WTC11 (cell line): ENCODE data around the gene DPY30. TPM values are rescaled to one million over a fixed set of nuclear protein-coding genes. Genes with fewer than 3 reads are reported as not detected.

Experiments used
- ATAC-seq: fragments of 200-7000 bp; cut with Tn5 transposase; 2 replicates; pipeline ENCODE4 v1.10.0; 2021; ENCODE audit warnings: mild to moderate bottlenecking, moderate library complexity
- CTCF ChIA-PET: fragments of 300-600 bp; sonication (Branson Sonifier 250); formaldehyde crosslinking; loops from one replicate; lab custom pipeline; 2021; ENCODE audit warnings: antibody characterized with exemption; lab: Charles Lee
- POLR2A ChIA-PET: fragments of 350-600 bp; sonication (Branson Sonifier 250); formaldehyde crosslinking; loops from one replicate; lab custom pipeline; 2021; ENCODE audit warnings: antibody characterized with exemption; lab: Charles Lee
- DNase-seq: peaks from one replicate; pipeline ENCODE4 v3.0.0; 2021; ENCODE audit warnings: low spot score
- H3K27ac Mint-ChIP-seq: 2 replicates; pipeline ENCODE4 v1.8.0; 2021; ENCODE audit warnings: mixed read lengths
- H3K27me3 Mint-ChIP-seq: 2 replicates; pipeline ENCODE4 v1.8.0; 2021; ENCODE audit warnings: low read depth, mild to moderate bottlenecking, moderate library complexity, mixed read lengths
- H3K36me3 Mint-ChIP-seq: 2 replicates; pipeline ENCODE4 v1.8.0; 2021; ENCODE audit warnings: mixed read lengths
- H3K4me1 Mint-ChIP-seq: 2 replicates; pipeline ENCODE4 v1.8.0; 2022; ENCODE audit warnings: mixed read lengths
- H3K4me3 Mint-ChIP-seq: 2 replicates; pipeline ENCODE4 v1.8.0; 2021; ENCODE audit warnings: mild to moderate bottlenecking, moderate library complexity, mixed read lengths
- H3K9me3 Mint-ChIP-seq: 2 replicates; pipeline ENCODE4 v1.8.0; 2021; ENCODE audit warnings: mixed read lengths
- AR ChIP-seq: fragments of 250-450 bp; sonication (Bioruptor Pico); IDR thresholded peaks from 2 replicates; pipeline ENCODE4 v1.9.0; 2021; ENCODE audit warnings: mild to moderate bottlenecking
- EMX1 ChIP-seq: fragments of 250-450 bp; sonication (Bioruptor Pico); IDR thresholded peaks from 2 replicates; pipeline ENCODE4 v1.8.0; 2021; ENCODE audit warnings: mild to moderate bottlenecking
- FOXJ3 ChIP-seq: sonication (generic); formaldehyde crosslinking; IDR thresholded peaks from 2 replicates; pipeline ENCODE4 v1.9.0; 2021; ENCODE audit warnings: missing genetic modification reagents, mild to moderate bottlenecking, borderline replicate concordance
- GABPB1 ChIP-seq: sonication (generic); formaldehyde crosslinking; IDR thresholded peaks from 2 replicates; pipeline ENCODE4 v1.8.1; 2023; ENCODE audit warnings: mild to moderate bottlenecking, missing genetic modification reagents
- JUN ChIP-seq: sonication (generic); formaldehyde crosslinking; IDR thresholded peaks from 2 replicates; pipeline ENCODE4 v1.8.0; 2023; ENCODE audit warnings: mild to moderate bottlenecking, missing genetic modification reagents
- MXD4 ChIP-seq: fragments of 250-450 bp; sonication (Bioruptor Pico); IDR thresholded peaks from 2 replicates; pipeline ENCODE4 v1.8.0; 2021; ENCODE audit warnings: mild to moderate bottlenecking, moderate library complexity, borderline replicate concordance
- NFATC4 ChIP-seq: fragments of 250-450 bp; sonication (Bioruptor Pico); IDR thresholded peaks from 2 replicates; pipeline ENCODE4 v1.9.0; 2021; ENCODE audit warnings: mild to moderate bottlenecking
- NFE2L1 ChIP-seq: sonication (generic); formaldehyde crosslinking; IDR thresholded peaks from 2 replicates; pipeline ENCODE4 v1.8.1; 2023; ENCODE audit warnings: missing genetic modification reagents
- NR1H2 ChIP-seq: sonication (generic); formaldehyde crosslinking; IDR thresholded peaks from 2 replicates; pipeline ENCODE4 v1.9.0; 2021; ENCODE audit warnings: mild to moderate bottlenecking, moderate library complexity, missing genetic modification reagents
- NR2C2 ChIP-seq: sonication (generic); formaldehyde crosslinking; IDR thresholded peaks from 2 replicates; pipeline ENCODE4 v1.8.0; 2022; ENCODE audit warnings: mild to moderate bottlenecking, missing genetic modification reagents
- RORB ChIP-seq: fragments of 250-450 bp; sonication (Bioruptor Pico); IDR thresholded peaks from 2 replicates; pipeline ENCODE4 v1.9.0; 2021; ENCODE audit warnings: mild to moderate bottlenecking
- ZNF121 ChIP-seq: sonication (generic); formaldehyde crosslinking; IDR thresholded peaks from 2 replicates; pipeline ENCODE4 v1.8.0; 2023; ENCODE audit warnings: missing genetic modification reagents
- ZNF138 ChIP-seq: sonication (generic); formaldehyde crosslinking; conservative IDR thresholded peaks from 2 replicates; pipeline ENCODE4 v1.8.1; 2022; ENCODE audit warnings: mild to moderate bottlenecking, moderate library complexity, missing genetic modification reagents
- ZNF219 ChIP-seq: sonication (generic); formaldehyde crosslinking; IDR thresholded peaks from 2 replicates; pipeline ENCODE4 v1.8.0; 2023; ENCODE audit warnings: missing genetic modification reagents, mild to moderate bottlenecking, borderline replicate concordance
- ZNF232 ChIP-seq: sonication (generic); formaldehyde crosslinking; IDR thresholded peaks from 2 replicates; pipeline ENCODE4 v1.8.0; 2022; ENCODE audit warnings: mild to moderate bottlenecking, missing genetic modification reagents
- ZNF416 ChIP-seq: fragments of 250-450 bp; sonication (Bioruptor Pico); IDR thresholded peaks from 2 replicates; pipeline ENCODE4 v1.9.0; 2021; ENCODE audit warnings: mild to moderate bottlenecking, inconsistent platforms
- ZNF671 ChIP-seq: fragments of 250-450 bp; sonication (Bioruptor Pico); IDR thresholded peaks from 2 replicates; pipeline ENCODE4 v1.8.0; 2021; ENCODE audit warnings: mild to moderate bottlenecking
- total RNA-seq: library from RNA; stranded (reverse); gene quantifications from 3 replicates; pipeline ENCODE4 v1.2.3, GENCODE V29; 2021
- TF ChIP-seq, protein P1 (sequence below): sonication (generic); formaldehyde crosslinking; IDR thresholded peaks from 2 replicates; pipeline ENCODE4 v1.8.0; 2023; ENCODE audit warnings: missing genetic modification reagents, mild to moderate bottlenecking, borderline replicate concordance
- TF ChIP-seq, protein P2 (sequence below): fragments of 250-450 bp; sonication (Bioruptor Pico); IDR thresholded peaks from 2 replicates; pipeline ENCODE4 v1.9.0; 2021; ENCODE audit warnings: mild to moderate bottlenecking
- TF ChIP-seq, protein P3 (sequence below): sonication (generic); formaldehyde crosslinking; IDR thresholded peaks from 2 replicates; pipeline ENCODE4 v1.8.0; 2022; ENCODE audit warnings: mild to moderate bottlenecking, missing genetic modification reagents
- TF ChIP-seq, protein P4 (sequence below): sonication (generic); formaldehyde crosslinking; conservative IDR thresholded peaks from 2 replicates; pipeline ENCODE4 v1.8.1; 2022; ENCODE audit warnings: mild to moderate bottlenecking, missing genetic modification reagents
- TF ChIP-seq, protein P5 (sequence below): sonication (generic); formaldehyde crosslinking; IDR thresholded peaks from 2 replicates; pipeline ENCODE4 v1.8.0; 2022; ENCODE audit warnings: mild to moderate bottlenecking, missing genetic modification reagents
- TF ChIP-seq, protein P6 (sequence below): sonication (generic); formaldehyde crosslinking; IDR thresholded peaks from 2 replicates; pipeline ENCODE4 v1.8.1; 2023; ENCODE audit warnings: mild to moderate bottlenecking, missing genetic modification reagents

DPY30 gene
- total RNA-seq, 1 experiment from 2014 or later: 116 TPM

GRCh38 chr2:31987454-31988220, 52.0 kb downstream of the DPY30 start (continued):
- TF ChIP-seq, protein P1, sequence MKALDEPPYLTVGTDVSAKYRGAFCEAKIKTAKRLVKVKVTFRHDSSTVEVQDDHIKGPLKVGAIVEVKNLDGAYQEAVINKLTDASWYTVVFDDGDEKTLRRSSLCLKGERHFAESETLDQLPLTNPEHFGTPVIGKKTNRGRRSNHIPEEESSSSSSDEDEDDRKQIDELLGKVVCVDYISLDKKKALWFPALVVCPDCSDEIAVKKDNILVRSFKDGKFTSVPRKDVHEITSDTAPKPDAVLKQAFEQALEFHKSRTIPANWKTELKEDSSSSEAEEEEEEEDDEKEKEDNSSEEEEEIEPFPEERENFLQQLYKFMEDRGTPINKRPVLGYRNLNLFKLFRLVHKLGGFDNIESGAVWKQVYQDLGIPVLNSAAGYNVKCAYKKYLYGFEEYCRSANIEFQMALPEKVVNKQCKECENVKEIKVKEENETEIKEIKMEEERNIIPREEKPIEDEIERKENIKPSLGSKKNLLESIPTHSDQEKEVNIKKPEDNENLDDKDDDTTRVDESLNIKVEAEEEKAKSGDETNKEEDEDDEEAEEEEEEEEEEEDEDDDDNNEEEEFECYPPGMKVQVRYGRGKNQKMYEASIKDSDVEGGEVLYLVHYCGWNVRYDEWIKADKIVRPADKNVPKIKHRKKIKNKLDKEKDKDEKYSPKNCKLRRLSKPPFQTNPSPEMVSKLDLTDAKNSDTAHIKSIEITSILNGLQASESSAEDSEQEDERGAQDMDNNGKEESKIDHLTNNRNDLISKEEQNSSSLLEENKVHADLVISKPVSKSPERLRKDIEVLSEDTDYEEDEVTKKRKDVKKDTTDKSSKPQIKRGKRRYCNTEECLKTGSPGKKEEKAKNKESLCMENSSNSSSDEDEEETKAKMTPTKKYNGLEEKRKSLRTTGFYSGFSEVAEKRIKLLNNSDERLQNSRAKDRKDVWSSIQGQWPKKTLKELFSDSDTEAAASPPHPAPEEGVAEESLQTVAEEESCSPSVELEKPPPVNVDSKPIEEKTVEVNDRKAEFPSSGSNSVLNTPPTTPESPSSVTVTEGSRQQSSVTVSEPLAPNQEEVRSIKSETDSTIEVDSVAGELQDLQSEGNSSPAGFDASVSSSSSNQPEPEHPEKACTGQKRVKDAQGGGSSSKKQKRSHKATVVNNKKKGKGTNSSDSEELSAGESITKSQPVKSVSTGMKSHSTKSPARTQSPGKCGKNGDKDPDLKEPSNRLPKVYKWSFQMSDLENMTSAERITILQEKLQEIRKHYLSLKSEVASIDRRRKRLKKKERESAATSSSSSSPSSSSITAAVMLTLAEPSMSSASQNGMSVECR: no peak
- no peak for TF ChIP-seq JUN (CRISPR knock-in tag)
- TF ChIP-seq, protein P2, sequence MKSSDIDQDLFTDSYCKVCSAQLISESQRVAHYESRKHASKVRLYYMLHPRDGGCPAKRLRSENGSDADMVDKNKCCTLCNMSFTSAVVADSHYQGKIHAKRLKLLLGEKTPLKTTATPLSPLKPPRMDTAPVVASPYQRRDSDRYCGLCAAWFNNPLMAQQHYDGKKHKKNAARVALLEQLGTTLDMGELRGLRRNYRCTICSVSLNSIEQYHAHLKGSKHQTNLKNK: no peak

GRCh38 chr2:31986906-31987305, 52.7 kb downstream of the DPY30 start:
- no peak for ATAC-seq
- DNase-seq: no peak
- Mint-ChIP-seq H3K4me1 (peaks cover 10% of the 10 kb centered on the region), H3K27ac (no peak overlapping the region; the same call in 1 of the 2 replicates), H3K36me3 (no peaks in the 10 kb centered on the region), H3K4me3 (no peak overlapping the region), H3K27me3 (no peaks in the 10 kb centered on the region), H3K9me3 (no peaks in the 10 kb centered on the region)
- TF ChIP-seq NFE2L1 (CRISPR knock-in tag) (no peak), MXD4 (CRISPR knock-in tag) (no peak), ZNF671 (CRISPR knock-in tag) (no peak), NFATC4 (CRISPR knock-in tag) (no peak), GABPB1 (CRISPR knock-in tag) (no peak)
- TF ChIP-seq, protein P3, sequence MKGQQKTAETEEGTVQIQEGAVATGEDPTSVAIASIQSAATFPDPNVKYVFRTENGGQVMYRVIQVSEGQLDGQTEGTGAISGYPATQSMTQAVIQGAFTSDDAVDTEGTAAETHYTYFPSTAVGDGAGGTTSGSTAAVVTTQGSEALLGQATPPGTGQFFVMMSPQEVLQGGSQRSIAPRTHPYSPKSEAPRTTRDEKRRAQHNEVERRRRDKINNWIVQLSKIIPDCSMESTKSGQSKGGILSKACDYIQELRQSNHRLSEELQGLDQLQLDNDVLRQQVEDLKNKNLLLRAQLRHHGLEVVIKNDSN (CRISPR knock-in tag): no peak
- TF ChIP-seq, protein P4, sequence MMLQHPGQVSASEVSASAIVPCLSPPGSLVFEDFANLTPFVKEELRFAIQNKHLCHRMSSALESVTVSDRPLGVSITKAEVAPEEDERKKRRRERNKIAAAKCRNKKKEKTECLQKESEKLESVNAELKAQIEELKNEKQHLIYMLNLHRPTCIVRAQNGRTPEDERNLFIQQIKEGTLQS (CRISPR knock-in tag): no peak
- TF ChIP-seq, protein P5, sequence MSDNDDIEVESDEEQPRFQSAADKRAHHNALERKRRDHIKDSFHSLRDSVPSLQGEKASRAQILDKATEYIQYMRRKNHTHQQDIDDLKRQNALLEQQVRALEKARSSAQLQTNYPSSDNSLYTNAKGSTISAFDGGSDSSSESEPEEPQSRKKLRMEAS (CRISPR knock-in tag): no peak
- ChIA-PET POLR2A (no interaction called here), CTCF (no interaction called here)

DNA sequence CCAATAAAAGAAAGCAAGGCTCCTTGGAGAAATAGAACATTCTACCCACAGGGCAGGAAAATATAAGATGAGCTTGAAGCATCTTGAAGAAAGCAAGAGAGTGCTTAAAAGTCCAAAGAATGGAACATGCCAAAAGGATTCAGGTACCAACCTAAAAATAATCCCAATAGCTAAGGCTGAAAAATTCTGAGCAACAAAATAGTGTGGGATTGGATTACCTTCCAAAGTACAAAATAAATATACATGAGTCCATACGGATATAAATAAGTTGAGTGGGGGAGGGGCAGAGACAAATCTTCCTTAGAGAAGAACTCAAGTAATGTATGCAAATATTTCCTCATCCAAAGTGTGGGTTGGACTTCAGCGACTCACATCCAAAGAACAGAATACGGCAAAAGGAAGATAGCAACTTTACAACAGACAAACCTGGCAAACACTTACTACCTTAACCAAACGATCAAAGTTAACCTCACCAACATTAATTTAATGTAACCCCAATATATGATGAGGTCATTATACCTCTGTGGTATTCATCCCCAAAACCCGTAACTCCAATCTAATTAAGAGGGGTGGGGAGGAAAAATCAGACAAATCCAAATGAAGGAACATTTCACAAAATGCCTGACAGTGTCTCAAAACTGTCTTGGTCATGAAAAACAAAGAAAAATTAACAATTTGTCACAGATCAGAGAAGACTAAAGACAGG, 55.7 kb downstream of the DPY30 start:
- Mint-ChIP-seq H3K27ac (peak overlapping the region; percentile 28; the same call in 1 of the 2 replicates), H3K27me3 (no peaks in the 10 kb centered on the region), H3K4me1 (peaks cover 26% of the 10 kb centered on the region), H3K9me3 (no peaks in the 10 kb centered on the region), H3K36me3 (no peaks in the 10 kb centered on the region), H3K4me3 (no peak overlapping the region)
- ATAC-seq: no peak
- ChIA-PET CTCF (no interaction called here), POLR2A (no interaction called here)
- DNase-seq: no peak
- TF ChIP-seq ZNF121 (CRISPR knock-in tag) (no peak), ZNF416 (CRISPR knock-in tag) (no peak), NR2C2 (CRISPR knock-in tag) (no peak), RORB (no peak), AR (CRISPR knock-in tag) (no peak), FOXJ3 (CRISPR knock-in tag) (no peak), EMX1 (CRISPR knock-in tag) (no peak), ZNF219 (CRISPR knock-in tag) (no peak), ZNF232 (CRISPR knock-in tag) (no peak), NR1H2 (no peak), ZNF138 (CRISPR knock-in tag) (no peak)
- TF ChIP-seq, protein P2: no peak
- TF ChIP-seq, protein P6, sequence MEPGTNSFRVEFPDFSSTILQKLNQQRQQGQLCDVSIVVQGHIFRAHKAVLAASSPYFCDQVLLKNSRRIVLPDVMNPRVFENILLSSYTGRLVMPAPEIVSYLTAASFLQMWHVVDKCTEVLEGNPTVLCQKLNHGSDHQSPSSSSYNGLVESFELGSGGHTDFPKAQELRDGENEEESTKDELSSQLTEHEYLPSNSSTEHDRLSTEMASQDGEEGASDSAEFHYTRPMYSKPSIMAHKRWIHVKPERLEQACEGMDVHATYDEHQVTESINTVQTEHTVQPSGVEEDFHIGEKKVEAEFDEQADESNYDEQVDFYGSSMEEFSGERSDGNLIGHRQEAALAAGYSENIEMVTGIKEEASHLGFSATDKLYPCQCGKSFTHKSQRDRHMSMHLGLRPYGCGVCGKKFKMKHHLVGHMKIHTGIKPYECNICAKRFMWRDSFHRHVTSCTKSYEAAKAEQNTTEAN: no peak
